Esophagus muscularis mucosa (tissue), 4 donors: ENCODE data around the gene NAB1. TPM values are rescaled to one million over a fixed set of nuclear protein-coding genes. Genes with fewer than 3 reads are reported as not detected.

ENCODE experiments used
- DNase-seq: peaks from one replicate; pipeline ENCODE4 v3.0.0-alpha.2; 2017; ENCODE audit errors: extremely low spot score
- H3K27ac ChIP-seq, 4 donors: fragments of 200-600 bp; sonication (generic); replicated peaks in 1 of 4; 1 replicate in 3 of 4; 2 replicates in 1 of 4; pipeline ENCODE4 v1.5.1; 2016 to 2019; ENCODE audit warnings: mild to moderate bottlenecking in 1 of 4
- H3K27me3 ChIP-seq, 4 donors: fragments of 200-600 bp; sonication (generic); one replicate each; pipeline versions ENCODE4 v1.5.1 to v1.6.0; 2016 to 2019
- H3K36me3 ChIP-seq, 4 donors: fragments of 200-600 bp; sonication (generic); one replicate each; pipeline ENCODE4 v1.5.1; 2016 to 2019
- H3K4me1 ChIP-seq, 4 donors: fragments of 200-600 bp; sonication (generic); one replicate each; pipeline ENCODE4 v1.5.1; 2016 to 2019
- H3K4me3 ChIP-seq, 4 donors: fragments of 200-600 bp; sonication (generic); 1 replicate in 2 of 4; 2 replicates in 2 of 4; pipeline ENCODE4 v1.5.1; 2016 to 2019; ENCODE audit warnings: mild to moderate bottlenecking in 4 of 4, moderate library complexity in 1 of 4
- H3K9me3 ChIP-seq, 4 donors: fragments of 200-600 bp; sonication (generic); 1 replicate in 3 of 4; 2 replicates in 1 of 4; pipeline ENCODE4 v1.5.1; 2016 to 2019
- CTCF ChIP-seq, 3 experiments: fragments of 200-600 bp in 2 of 3; fragments of 450-650 bp in 1 of 3; sonication (generic) in 2 of 3; IDR thresholded peaks; one replicate each; pipeline ENCODE4 v1.5.1; 2017 to 2019; ENCODE audit warnings: antibody characterized with exemption in 3 of 3, mild to moderate bottlenecking in 2 of 3, moderate library complexity in 1 of 3
- EP300 ChIP-seq: sonication (generic); formaldehyde crosslinking; IDR thresholded peaks from one replicate; pipeline ENCODE4 v1.6.1; 2017; ENCODE audit warnings: antibody characterized with exemption
- POLR2A ChIP-seq: fragments of 450-650 bp; IDR thresholded peaks from one replicate; pipeline ENCODE4 v1.6.1; 2017; ENCODE audit warnings: antibody characterized with exemption, moderate library complexity, mild to moderate bottlenecking, low read depth
- POLR2AphosphoS5 ChIP-seq, 2 donors: sonication (generic); formaldehyde crosslinking; IDR thresholded peaks; one replicate each; pipeline ENCODE4 v1.6.1; 2017; ENCODE audit warnings: antibody characterized with exemption in 2 of 2
- WGBS: methylation state at CpG from one replicate; pipeline ENCODE4 v1.1.5; 2018; 5-methylcytosine and 5-hydroxymethylcytosine counted together
- intact Hi-C: fragments of 100-400 bp; cut with DNase I; formaldehyde crosslinking; loops from one replicate; pipeline ENCODE4 v1.15.1; 2023
- total RNA-seq, 4 donors: library from RNA; depleted of rRNA; stranded (reverse); fragments of >200 nt; gene quantifications; one replicate each; pipeline versions ENCODE4 v1.1.0 to v1.2.1, GENCODE V29; 2016

Gene NAB1
- total RNA-seq, 4 donors from 2014 or later, result 59.8 to 88.5 (median 78.8) TPM

- no peak for DNase-seq
- H3K27ac ChIP-seq, result no peak overlapping the region
- H3K36me3 ChIP-seq, result no peaks in the 10 kb centered on the region
- H3K9me3 ChIP-seq, result no peaks in the 10 kb centered on the region
- WGBS, result 59% methylated on average over 2 of the region's 3 CpGs
- H3K27me3 ChIP-seq, result no peaks in the 10 kb centered on the region
- no peaks in the 10 kb centered on the region for H3K4me1 ChIP-seq
- intact Hi-C loops, result no loop called here
- TF ChIP-seq POLR2AphosphoS5 (IDR thresholded peaks at IDR 0.05), result no peak
- no peak for TF ChIP-seq POLR2A
- no peak for TF ChIP-seq EP300
- TF ChIP-seq CTCF (IDR thresholded peaks at IDR 0.05), result no peak
- H3K4me3 ChIP-seq, result no peak overlapping the region
Observed at GRCh38 chr2:190615555-190616200, 33.2 kb upstream of the NAB1 start.

- no peaks in the 10 kb centered on the region for H3K9me3 ChIP-seq
- H3K36me3 ChIP-seq, result no peaks in the 10 kb centered on the region
- 82% methylated on average over 3 of the region's 3 CpGs for WGBS
- H3K27ac ChIP-seq, result no peak overlapping the region
- H3K4me1 ChIP-seq, result no peaks in the 10 kb centered on the region
- no peak overlapping the region for H3K4me3 ChIP-seq
- DNase-seq, result no peak
- H3K27me3 ChIP-seq, result no peaks in the 10 kb centered on the region
- intact Hi-C loops, result no loop called here
- no peak for TF ChIP-seq EP300
- TF ChIP-seq CTCF (IDR thresholded peaks at IDR 0.05), result no peak
- no peak for TF ChIP-seq POLR2A
- no peak for TF ChIP-seq POLR2AphosphoS5 (IDR thresholded peaks at IDR 0.05)
Observed at GRCh38 chr2:190618030-190618429, 30.9 kb upstream of the NAB1 start.

- intact Hi-C loops, result loop anchor here (5.0 kb wide), 1 partner anchor 43 kb away; no protein-coding TSS in a partner anchor
- H3K27me3 ChIP-seq, result no peaks in the 10 kb centered on the region
- H3K9me3 ChIP-seq, result no peaks in the 10 kb centered on the region
- peaks cover 11 to 33% (median 21%) of the 10 kb centered on the region in 4 donors for H3K4me1 ChIP-seq
- TF ChIP-seq CTCF (IDR thresholded peaks at IDR 0.05) (no peak), POLR2AphosphoS5 (IDR thresholded peaks at IDR 0.05) (no peak), POLR2A (no peak), EP300 (no peak)
- peak overlapping the region in 1 of 4 donors; percentile 79 for H3K27ac ChIP-seq
- no peak for DNase-seq
- no peaks in the 10 kb centered on the region for H3K36me3 ChIP-seq
- no peak overlapping the region for H3K4me3 ChIP-seq
Observed at GRCh38 chr2:190625691-190626090, 23.2 kb upstream of the NAB1 start.

GRCh38 chr2:190626641-190627210, 22.2 kb upstream of the NAB1 start:
- 60% methylated on average over 7 of the region's 7 CpGs for WGBS

GRCh38 chr2:190627448-190628412, 21.2 kb upstream of the NAB1 start:
- peaks cover 11 to 33% (median 21%) of the 10 kb centered on the region in 4 donors for H3K4me1 ChIP-seq
- 3% methylated on average over 23 of the region's 23 CpGs for WGBS
- H3K9me3 ChIP-seq, result no peaks in the 10 kb centered on the region
- H3K4me3 ChIP-seq, result peak overlapping the region; percentile 52 to 67 (median 56)
- TF ChIP-seq EP300 (no peak), POLR2AphosphoS5 (IDR thresholded peaks at IDR 0.05) (peak; percentile 26 to 38), POLR2A (no peak), CTCF (IDR thresholded peaks at IDR 0.05) (no peak)
- no peaks in the 10 kb centered on the region for H3K36me3 ChIP-seq
- intact Hi-C loops, result loop anchor here (5.0 kb wide), 1 partner anchor 45 kb away; no protein-coding TSS in a partner anchor
- DNase-seq, result no peak
- peak overlapping the region; percentile 79 to 84 (median 81) for H3K27ac ChIP-seq
- no peaks in the 10 kb centered on the region for H3K27me3 ChIP-seq

More at GRCh38 chr2:190626641-190627210, 22.2 kb upstream of the NAB1 start:
- no peak for DNase-seq
- intact Hi-C loops, result loop anchor here (5.0 kb wide), 1 partner anchor 44 kb away; no protein-coding TSS in a partner anchor
- Histone ChIP-seq H3K36me3 (no peaks in the 10 kb centered on the region), H3K27ac (peak overlapping the region; percentile 79 to 84 (median 81)), H3K9me3 (no peaks in the 10 kb centered on the region), H3K4me3 (no peak overlapping the region), H3K4me1 (peaks cover 11 to 33% (median 21%) of the 10 kb centered on the region in 4 donors), H3K27me3 (no peaks in the 10 kb centered on the region)
- no peak for TF ChIP-seq POLR2AphosphoS5 (IDR thresholded peaks at IDR 0.05)
- no peak for TF ChIP-seq POLR2A
